ENCODE measurements around the gene RASSF10. TPM values are rescaled to one million over a fixed set of nuclear protein-coding genes. Genes with fewer than 3 reads are reported as not detected.

RASSF10 gene
- total RNA-seq, result 1 to 10 TPM; 2.0 to 9.6 (median 4.7) TPM

DNA sequence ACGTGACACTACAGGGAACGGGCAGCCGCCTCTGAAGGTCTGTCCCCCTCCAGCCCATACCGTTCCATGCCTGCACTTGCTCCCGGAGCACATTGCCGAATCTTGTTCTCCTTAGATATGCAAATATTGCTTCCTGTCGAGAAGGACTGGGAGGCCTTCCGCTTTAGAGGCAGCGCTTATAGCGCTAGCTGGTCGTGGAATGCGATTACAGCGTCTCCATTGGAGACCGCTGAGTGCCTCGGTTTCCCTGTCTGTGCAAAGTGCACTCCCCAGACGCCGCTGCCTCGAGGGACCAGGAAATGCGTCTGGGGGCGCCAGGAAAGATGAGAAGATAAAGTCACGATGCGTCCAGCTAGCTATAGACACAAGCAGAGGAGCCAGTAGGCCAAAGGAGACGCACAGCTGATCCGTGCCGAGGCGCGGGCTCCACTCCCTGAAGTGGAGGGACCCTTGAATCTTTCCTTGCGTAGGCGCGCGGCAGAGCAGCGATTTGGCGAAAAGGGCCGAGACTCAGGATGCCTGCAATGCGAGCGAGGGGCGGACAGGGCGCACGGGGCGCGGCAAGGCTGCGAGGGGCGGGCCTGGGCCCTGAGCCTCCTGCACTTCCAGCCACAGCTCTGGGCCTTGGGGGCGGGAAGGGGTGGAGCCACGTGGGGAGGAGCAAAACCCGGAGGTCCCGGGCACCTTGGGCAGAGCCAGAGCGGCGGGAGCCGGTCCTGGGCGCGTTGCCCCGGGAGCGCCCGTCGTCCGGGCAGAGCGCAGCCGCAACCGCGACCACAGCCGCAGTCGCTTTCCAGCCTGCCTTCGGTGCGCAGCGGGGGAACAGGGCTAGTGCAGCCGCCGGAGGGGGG is at the start of gene RASSF10:
Gene RASSF10, plus strand, starts transcription at position 692 of the 851 bp plus-strand sequence. CDS start 261 bp downstream, outside the sequence.
- 5 to 16% methylated on average over 15 to 42 of the region's 68 CpGs for WGBS, 2 donors
- peak; percentile 90 to 92 for DNase-seq
- peak within 1 kb of the TSS; percentile 6 to 47 (median 40) for H3K4me3 ChIP-seq
- H3K27ac ChIP-seq, result peak within 1 kb of the TSS; percentile 45 to 71 (median 65)
- peak in 3 of 4 donors; percentile 23 to 84 (median 43) for TF ChIP-seq POLR2A (IDR thresholded peaks at IDR 0.05)
- TF ChIP-seq, protein P1, sequence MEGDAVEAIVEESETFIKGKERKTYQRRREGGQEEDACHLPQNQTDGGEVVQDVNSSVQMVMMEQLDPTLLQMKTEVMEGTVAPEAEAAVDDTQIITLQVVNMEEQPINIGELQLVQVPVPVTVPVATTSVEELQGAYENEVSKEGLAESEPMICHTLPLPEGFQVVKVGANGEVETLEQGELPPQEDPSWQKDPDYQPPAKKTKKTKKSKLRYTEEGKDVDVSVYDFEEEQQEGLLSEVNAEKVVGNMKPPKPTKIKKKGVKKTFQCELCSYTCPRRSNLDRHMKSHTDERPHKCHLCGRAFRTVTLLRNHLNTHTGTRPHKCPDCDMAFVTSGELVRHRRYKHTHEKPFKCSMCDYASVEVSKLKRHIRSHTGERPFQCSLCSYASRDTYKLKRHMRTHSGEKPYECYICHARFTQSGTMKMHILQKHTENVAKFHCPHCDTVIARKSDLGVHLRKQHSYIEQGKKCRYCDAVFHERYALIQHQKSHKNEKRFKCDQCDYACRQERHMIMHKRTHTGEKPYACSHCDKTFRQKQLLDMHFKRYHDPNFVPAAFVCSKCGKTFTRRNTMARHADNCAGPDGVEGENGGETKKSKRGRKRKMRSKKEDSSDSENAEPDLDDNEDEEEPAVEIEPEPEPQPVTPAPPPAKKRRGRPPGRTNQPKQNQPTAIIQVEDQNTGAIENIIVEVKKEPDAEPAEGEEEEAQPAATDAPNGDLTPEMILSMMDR (IDR thresholded peaks at IDR 0.05), result no peak
- no peak for TF ChIP-seq EP300 (IDR thresholded peaks at IDR 0.05)
- peak; percentile 26 to 55 for TF ChIP-seq POLR2AphosphoS5 (IDR thresholded peaks at IDR 0.05)
- H3K27me3 ChIP-seq, result peaks cover 0 to 25% (median 12%) of the 10 kb centered on the region in 4 donors
- ATAC-seq (ENCODE audit: low FRiP score in 2 of 2), result peak; percentile 79 to 94
- H3K4me1 ChIP-seq, result peaks cover 18 to 32% (median 23%) of the 10 kb centered on the region in 4 donors
- no peaks in the 10 kb centered on the region for H3K36me3 ChIP-seq
- no peaks in the 10 kb centered on the region for H3K9me3 ChIP-seq

DNA sequence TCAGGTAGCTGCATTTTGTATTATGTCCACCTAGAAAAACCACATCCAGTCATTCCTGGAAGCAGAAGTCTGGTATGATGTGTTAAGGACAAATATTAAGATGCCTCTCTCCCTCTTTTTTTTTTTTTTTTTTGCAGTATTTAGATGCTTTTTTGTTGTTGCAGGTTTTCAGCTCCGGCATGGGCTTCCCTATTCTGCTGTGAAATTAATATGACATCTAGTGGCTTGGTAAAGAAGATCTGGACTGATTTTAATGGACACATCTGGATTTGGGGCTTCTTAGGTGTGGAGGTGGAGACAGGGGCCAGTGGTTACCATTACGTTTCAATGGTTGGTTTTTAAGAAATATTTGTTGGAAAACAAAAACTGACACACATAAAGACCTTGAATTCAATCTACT is 47.5 kb upstream of the RASSF10 start:
- H3K27me3 ChIP-seq, result no peaks in the 10 kb centered on the region
- no peak overlapping the region for H3K27ac ChIP-seq
- no peak overlapping the region for H3K4me3 ChIP-seq
- ATAC-seq (ENCODE audit: low FRiP score in 2 of 2) (no peak), DNase-seq (no peak)
- H3K36me3 ChIP-seq, result no peaks in the 10 kb centered on the region
- H3K4me1 ChIP-seq, result no peaks in the 10 kb centered on the region
- TF ChIP-seq POLR2A (IDR thresholded peaks at IDR 0.05) (no peak), POLR2AphosphoS5 (IDR thresholded peaks at IDR 0.05) (no peak), EP300 (IDR thresholded peaks at IDR 0.05) (no peak)
- TF ChIP-seq, protein P1 (IDR thresholded peaks at IDR 0.05), result no peak
- H3K9me3 ChIP-seq, result no peaks in the 10 kb centered on the region
- WGBS, 2 donors, result 61 to 69% methylated on average over 2 of the region's 2 CpGs

DNA sequence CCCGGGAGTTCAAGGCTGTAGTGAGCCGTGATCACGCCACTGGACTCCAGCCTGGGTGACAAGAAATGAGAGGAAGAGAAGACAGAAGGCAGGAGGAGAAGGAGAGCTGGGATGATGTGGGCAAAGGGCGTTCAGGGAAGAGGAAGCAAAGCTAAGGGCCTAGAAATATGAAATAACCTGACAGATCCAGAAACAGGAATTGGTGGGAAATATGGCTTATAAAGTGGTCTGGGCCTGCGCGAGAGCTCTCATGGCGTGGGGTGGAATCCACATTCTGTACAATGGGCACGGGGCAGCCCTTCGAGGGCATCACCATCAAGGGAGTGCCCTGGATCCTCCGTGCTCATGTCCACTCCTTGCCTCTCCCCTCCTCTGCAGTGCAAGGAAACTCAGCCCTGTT is 46.8 kb upstream of the RASSF10 start:
- TF ChIP-seq POLR2AphosphoS5 (IDR thresholded peaks at IDR 0.05) (no peak), POLR2A (IDR thresholded peaks at IDR 0.05) (no peak), EP300 (IDR thresholded peaks at IDR 0.05) (no peak)
- TF ChIP-seq, protein P1 (IDR thresholded peaks at IDR 0.05), result no peak
- H3K9me3 ChIP-seq, result no peaks in the 10 kb centered on the region
- no peak for DNase-seq
- no peaks in the 10 kb centered on the region for H3K27me3 ChIP-seq
- H3K4me3 ChIP-seq, result no peak overlapping the region
- ATAC-seq (ENCODE audit: low FRiP score in 2 of 2), result no peak
- H3K27ac ChIP-seq, result no peak overlapping the region
- 76 to 91% methylated on average over 10 of the region's 10 CpGs for WGBS, 2 donors
- H3K36me3 ChIP-seq, result no peaks in the 10 kb centered on the region
- no peaks in the 10 kb centered on the region for H3K4me1 ChIP-seq

DNA sequence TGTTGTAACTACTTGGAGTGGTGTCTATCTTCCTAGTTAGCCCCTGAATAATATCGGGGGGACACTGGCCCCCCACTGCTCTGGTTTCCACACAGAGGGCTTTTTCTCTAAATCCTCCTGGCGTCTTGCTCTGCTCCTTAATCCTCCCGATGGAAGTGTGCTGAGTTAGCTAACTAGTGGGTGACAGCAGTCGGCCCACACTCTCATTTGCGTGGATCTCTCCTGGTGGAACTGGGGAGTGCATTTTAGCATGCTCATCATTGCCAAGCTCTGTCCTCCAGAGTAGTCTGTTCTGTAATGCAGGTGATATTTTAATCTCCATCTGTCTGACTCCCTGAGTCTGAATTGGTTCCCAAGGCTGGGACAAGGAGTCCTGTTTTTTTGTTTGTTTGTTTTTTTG is 46.1 kb upstream of the RASSF10 start:
- Histone ChIP-seq H3K36me3 (no peaks in the 10 kb centered on the region), H3K4me3 (no peak overlapping the region), H3K9me3 (no peaks in the 10 kb centered on the region), H3K4me1 (no peaks in the 10 kb centered on the region), H3K27me3 (no peaks in the 10 kb centered on the region), H3K27ac (no peak overlapping the region)
- TF ChIP-seq, protein P1 (IDR thresholded peaks at IDR 0.05), result no peak
- no peak for TF ChIP-seq POLR2A (IDR thresholded peaks at IDR 0.05)
- TF ChIP-seq EP300 (IDR thresholded peaks at IDR 0.05), result no peak
- TF ChIP-seq POLR2AphosphoS5 (IDR thresholded peaks at IDR 0.05), result no peak
- no peak for ATAC-seq (ENCODE audit: low FRiP score in 2 of 2)
- DNase-seq, result no peak
- 87 to 88% methylated on average over 5 of the region's 5 CpGs for WGBS, 2 donors

All from upper lobe of left lung (tissue), 6 donors.